D721Med (cell line): ENCODE results near the gene MCF2L.

Source experiments
- DNase-seq: peaks from one replicate; pipeline ENCODE4 v3.0.0; 2011; ENCODE audit warnings: low spot score; ENCODE audit not compliant: insufficient read length
- FAIRE-seq: peaks from 2 replicates; lab custom pipeline; 2011; peaks lifted over from hg19 to GRCh38; lab: Jason Lieb, UNC
- CTCF ChIP-seq: IDR thresholded peaks from 2 replicates; pipeline ENCODE4 v1.5.1; 2012; ENCODE audit warnings: mild to moderate bottlenecking, control low read depth; ENCODE audit not compliant: insufficient read depth; ENCODE audit errors: missing control alignments

Gene MCF2L

GRCh38 chr13:112972258-112972657, 3.2 kb downstream of the MCF2L start:
- FAIRE-seq (no peak), DNase-seq (no peak)
- no peak for TF ChIP-seq CTCF

- TF ChIP-seq CTCF, result no peak
- FAIRE-seq (no peak), DNase-seq (no peak)
Observed at GRCh38 chr13:112972867-112973576, 4.0 kb downstream of the MCF2L start.

GRCh38 chr13:112973577-112973951, 4.5 kb downstream of the MCF2L start:
- DNase-seq (no peak), FAIRE-seq (no peak)
- no peak for TF ChIP-seq CTCF

GRCh38 chr13:112974125-112974524, 5.1 kb downstream of the MCF2L start:
- no peak for TF ChIP-seq CTCF
- FAIRE-seq (no peak), DNase-seq (no peak)

GRCh38 chr13:112974671-112975070, 5.7 kb downstream of the MCF2L start:
- no peak for TF ChIP-seq CTCF
- FAIRE-seq (no peak), DNase-seq (no peak)

GRCh38 chr13:112975401-112975939, 6.5 kb downstream of the MCF2L start:
- FAIRE-seq, result no peak
- no peak for DNase-seq
- TF ChIP-seq CTCF, result no peak

GRCh38 chr13:112976526-112976925, 7.5 kb downstream of the MCF2L start:
- no peak for TF ChIP-seq CTCF
- DNase-seq (no peak), FAIRE-seq (no peak)
